ENCODE measurements around the gene MYH3. TPM values are rescaled to one million over a fixed set of nuclear protein-coding genes. Genes with fewer than 3 reads are reported as not detected.

MYH3 gene
- total RNA-seq, 1 donor from 2014 or later = 6,986 TPM

GRCh38 chr17:10606110-10606509 lies 51.0 kb downstream of the MYH3 start:
- Histone ChIP-seq H3K9me3 (ENCODE audit: control insufficient read depth in 3 of 3, low read length in 3 of 3) (no peaks in the 10 kb centered on the region), H3K36me3 (ENCODE audit: control insufficient read depth in 3 of 3, insufficient read depth in 3 of 3, low read length in 3 of 3) (no peaks in the 10 kb centered on the region), H3K27ac (ENCODE audit: low read depth, low read length) (peak overlapping the region; percentile 83), H3K9ac (ENCODE audit: low read depth in 1 of 3, low read length in 3 of 3) (no peak overlapping the region), H3K4me1 (ENCODE audit: control insufficient read depth in 3 of 3, insufficient read depth in 3 of 3, low read length in 3 of 3) (peaks cover 2 to 36% (median 12%) of the 10 kb centered on the region in 3 donors), H3K27me3 (ENCODE audit: control insufficient read depth in 3 of 3, insufficient read depth in 3 of 3, low read length in 3 of 3) (no peaks in the 10 kb centered on the region), H3K4me3 (ENCODE audit: low read length in 3 of 3) (no peak overlapping the region)

- Histone ChIP-seq H3K27me3 (ENCODE audit: control insufficient read depth in 3 of 3, insufficient read depth in 3 of 3, low read length in 3 of 3) (no peaks in the 10 kb centered on the region), H3K27ac (ENCODE audit: low read depth, low read length) (peak overlapping the region; percentile 83), H3K4me3 (ENCODE audit: low read length in 3 of 3) (peak overlapping the region in 2 of 3 donors; percentile 25 to 33)
These were observed 51.8 kb downstream of the MYH3 start for GRCh38 chr17:10605221-10605783.

GRCh38 chr17:10604521-10604920 lies 52.6 kb downstream of the MYH3 start:
- Histone ChIP-seq H3K36me3 (ENCODE audit: control insufficient read depth in 3 of 3, insufficient read depth in 3 of 3, low read length in 3 of 3) (no peaks in the 10 kb centered on the region), H3K9me3 (ENCODE audit: control insufficient read depth in 3 of 3, low read length in 3 of 3) (no peaks in the 10 kb centered on the region), H3K4me3 (ENCODE audit: low read length in 3 of 3) (peak overlapping the region; percentile 16 to 37 (median 25)), H3K4me1 (ENCODE audit: control insufficient read depth in 3 of 3, insufficient read depth in 3 of 3, low read length in 3 of 3) (peaks cover 2 to 44% (median 13%) of the 10 kb centered on the region in 3 donors), H3K9ac (ENCODE audit: low read depth in 1 of 3, low read length in 3 of 3) (peak overlapping the region; percentile 33 to 60 (median 50)), H3K27me3 (ENCODE audit: control insufficient read depth in 3 of 3, insufficient read depth in 3 of 3, low read length in 3 of 3) (no peaks in the 10 kb centered on the region), H3K27ac (ENCODE audit: low read depth, low read length) (peak overlapping the region; percentile 83)

More at GRCh38 chr17:10605221-10605783, 51.8 kb downstream of the MYH3 start:
- H3K4me1 ChIP-seq (ENCODE audit: control insufficient read depth in 3 of 3, insufficient read depth in 3 of 3, low read length in 3 of 3) = peaks cover 2 to 43% (median 18%) of the 10 kb centered on the region in 3 donors
- no peaks in the 10 kb centered on the region for H3K9me3 ChIP-seq (ENCODE audit: control insufficient read depth in 3 of 3, low read length in 3 of 3)
- H3K9ac ChIP-seq (ENCODE audit: low read depth in 1 of 3, low read length in 3 of 3) = peak overlapping the region in 2 of 3 donors; percentile 50 to 60
- no peaks in the 10 kb centered on the region for H3K36me3 ChIP-seq (ENCODE audit: control insufficient read depth in 3 of 3, insufficient read depth in 3 of 3, low read length in 3 of 3)

GRCh38 chr17:10603931-10604330 lies 53.2 kb downstream of the MYH3 start:
- peak overlapping the region; percentile 83 for H3K27ac ChIP-seq (ENCODE audit: low read depth, low read length)
- H3K9ac ChIP-seq (ENCODE audit: low read depth in 1 of 3, low read length in 3 of 3) = no peak overlapping the region
- H3K9me3 ChIP-seq (ENCODE audit: control insufficient read depth in 3 of 3, low read length in 3 of 3) = no peaks in the 10 kb centered on the region
- H3K4me3 ChIP-seq (ENCODE audit: low read length in 3 of 3) = no peak overlapping the region
- no peaks in the 10 kb centered on the region for H3K27me3 ChIP-seq (ENCODE audit: control insufficient read depth in 3 of 3, insufficient read depth in 3 of 3, low read length in 3 of 3)
- no peaks in the 10 kb centered on the region for H3K36me3 ChIP-seq (ENCODE audit: control insufficient read depth in 3 of 3, insufficient read depth in 3 of 3, low read length in 3 of 3)
- peaks cover 4 to 46% (median 15%) of the 10 kb centered on the region in 3 donors for H3K4me1 ChIP-seq (ENCODE audit: control insufficient read depth in 3 of 3, insufficient read depth in 3 of 3, low read length in 3 of 3)

- H3K9ac ChIP-seq (ENCODE audit: low read depth in 1 of 3, low read length in 3 of 3) = no peak overlapping the region
- H3K4me1 ChIP-seq (ENCODE audit: control insufficient read depth in 3 of 3, insufficient read depth in 3 of 3, low read length in 3 of 3) = peaks cover 4 to 50% (median 21%) of the 10 kb centered on the region in 3 donors
- H3K27ac ChIP-seq (ENCODE audit: low read depth, low read length) = peak overlapping the region; percentile 83
- no peaks in the 10 kb centered on the region for H3K9me3 ChIP-seq (ENCODE audit: control insufficient read depth in 3 of 3, low read length in 3 of 3)
- H3K27me3 ChIP-seq (ENCODE audit: control insufficient read depth in 3 of 3, insufficient read depth in 3 of 3, low read length in 3 of 3) = peaks cover 0 to 2% (median 0%) of the 10 kb centered on the region in 3 donors
- no peaks in the 10 kb centered on the region for H3K36me3 ChIP-seq (ENCODE audit: control insufficient read depth in 3 of 3, insufficient read depth in 3 of 3, low read length in 3 of 3)
- H3K4me3 ChIP-seq (ENCODE audit: low read length in 3 of 3) = no peak overlapping the region
These were observed 56.5 kb downstream of the MYH3 start for GRCh38 chr17:10600571-10600970.

- peak overlapping the region; percentile 83 for H3K27ac ChIP-seq (ENCODE audit: low read depth, low read length)
- H3K9me3 ChIP-seq (ENCODE audit: control insufficient read depth in 3 of 3, low read length in 3 of 3) = no peaks in the 10 kb centered on the region
- H3K36me3 ChIP-seq (ENCODE audit: control insufficient read depth in 3 of 3, insufficient read depth in 3 of 3, low read length in 3 of 3) = no peaks in the 10 kb centered on the region
- H3K4me3 ChIP-seq (ENCODE audit: low read length in 3 of 3) = no peak overlapping the region
- H3K9ac ChIP-seq (ENCODE audit: low read depth in 1 of 3, low read length in 3 of 3) = peak overlapping the region in 1 of 3 donors; percentile 23
- H3K27me3 ChIP-seq (ENCODE audit: control insufficient read depth in 3 of 3, insufficient read depth in 3 of 3, low read length in 3 of 3) = peaks cover 0 to 2% (median 0%) of the 10 kb centered on the region in 3 donors
- peaks cover 2 to 38% (median 21%) of the 10 kb centered on the region in 3 donors for H3K4me1 ChIP-seq (ENCODE audit: control insufficient read depth in 3 of 3, insufficient read depth in 3 of 3, low read length in 3 of 3)
These were observed 58.5 kb downstream of the MYH3 start for GRCh38 chr17:10598621-10599020.

GRCh38 chr17:10589553-10590145 lies 67.5 kb downstream of the MYH3 start:
- Histone ChIP-seq H3K27me3 (ENCODE audit: control insufficient read depth in 3 of 3, insufficient read depth in 3 of 3, low read length in 3 of 3) (no peaks in the 10 kb centered on the region), H3K4me3 (ENCODE audit: low read length in 3 of 3) (no peak overlapping the region), H3K27ac (ENCODE audit: low read depth, low read length) (no peak overlapping the region), H3K36me3 (ENCODE audit: control insufficient read depth in 3 of 3, insufficient read depth in 3 of 3, low read length in 3 of 3) (no peaks in the 10 kb centered on the region), H3K4me1 (ENCODE audit: control insufficient read depth in 3 of 3, insufficient read depth in 3 of 3, low read length in 3 of 3) (peaks cover 0 to 2% (median 0%) of the 10 kb centered on the region in 3 donors), H3K9me3 (ENCODE audit: control insufficient read depth in 3 of 3, low read length in 3 of 3) (no peaks in the 10 kb centered on the region), H3K9ac (ENCODE audit: low read depth in 1 of 3, low read length in 3 of 3) (no peak overlapping the region)

- Histone ChIP-seq H3K9ac (ENCODE audit: low read depth in 1 of 3, low read length in 3 of 3) (no peak overlapping the region), H3K27ac (ENCODE audit: low read depth, low read length) (peak overlapping the region; percentile 73)
These were observed 71.6 kb downstream of the MYH3 start for GRCh38 chr17:10585529-10585928.

GRCh38 chr17:10583834-10584233 lies 73.3 kb downstream of the MYH3 start:
- H3K4me3 ChIP-seq (ENCODE audit: low read length in 3 of 3) = peak overlapping the region in 1 of 3 donors; percentile 41
- no peak overlapping the region for H3K9ac ChIP-seq (ENCODE audit: low read depth in 1 of 3, low read length in 3 of 3)
- H3K4me1 ChIP-seq (ENCODE audit: control insufficient read depth in 3 of 3, insufficient read depth in 3 of 3, low read length in 3 of 3) = peaks cover 0 to 9% (median 2%) of the 10 kb centered on the region in 3 donors
- H3K27me3 ChIP-seq (ENCODE audit: control insufficient read depth in 3 of 3, insufficient read depth in 3 of 3, low read length in 3 of 3) = no peaks in the 10 kb centered on the region
- no peaks in the 10 kb centered on the region for H3K36me3 ChIP-seq (ENCODE audit: control insufficient read depth in 3 of 3, insufficient read depth in 3 of 3, low read length in 3 of 3)
- no peaks in the 10 kb centered on the region for H3K9me3 ChIP-seq (ENCODE audit: control insufficient read depth in 3 of 3, low read length in 3 of 3)
- H3K27ac ChIP-seq (ENCODE audit: low read depth, low read length) = peak overlapping the region; percentile 73

More at GRCh38 chr17:10585529-10585928, 71.6 kb downstream of the MYH3 start:
- Histone ChIP-seq H3K4me1 (ENCODE audit: control insufficient read depth in 3 of 3, insufficient read depth in 3 of 3, low read length in 3 of 3) (peaks cover 0 to 4% (median 2%) of the 10 kb centered on the region in 3 donors), H3K36me3 (ENCODE audit: control insufficient read depth in 3 of 3, insufficient read depth in 3 of 3, low read length in 3 of 3) (no peaks in the 10 kb centered on the region), H3K4me3 (ENCODE audit: low read length in 3 of 3) (no peak overlapping the region), H3K27me3 (ENCODE audit: control insufficient read depth in 3 of 3, insufficient read depth in 3 of 3, low read length in 3 of 3) (no peaks in the 10 kb centered on the region), H3K9me3 (ENCODE audit: control insufficient read depth in 3 of 3, low read length in 3 of 3) (no peaks in the 10 kb centered on the region)

GRCh38 chr17:10579270-10579669 lies 77.8 kb downstream of the MYH3 start:
- no peaks in the 10 kb centered on the region for H3K9me3 ChIP-seq (ENCODE audit: control insufficient read depth in 3 of 3, low read length in 3 of 3)
- peak overlapping the region in 1 of 3 donors; percentile 35 for H3K4me3 ChIP-seq (ENCODE audit: low read length in 3 of 3)
- H3K4me1 ChIP-seq (ENCODE audit: control insufficient read depth in 3 of 3, insufficient read depth in 3 of 3, low read length in 3 of 3) = peaks cover 0 to 10% (median 0%) of the 10 kb centered on the region in 3 donors
- peak overlapping the region; percentile 75 for H3K27ac ChIP-seq (ENCODE audit: low read depth, low read length)
- no peak overlapping the region for H3K9ac ChIP-seq (ENCODE audit: low read depth in 1 of 3, low read length in 3 of 3)
- no peaks in the 10 kb centered on the region for H3K36me3 ChIP-seq (ENCODE audit: control insufficient read depth in 3 of 3, insufficient read depth in 3 of 3, low read length in 3 of 3)
- H3K27me3 ChIP-seq (ENCODE audit: control insufficient read depth in 3 of 3, insufficient read depth in 3 of 3, low read length in 3 of 3) = no peaks in the 10 kb centered on the region
